Measurements from ENCODE around the gene NPHS2.

Gene NPHS2

DNA sequence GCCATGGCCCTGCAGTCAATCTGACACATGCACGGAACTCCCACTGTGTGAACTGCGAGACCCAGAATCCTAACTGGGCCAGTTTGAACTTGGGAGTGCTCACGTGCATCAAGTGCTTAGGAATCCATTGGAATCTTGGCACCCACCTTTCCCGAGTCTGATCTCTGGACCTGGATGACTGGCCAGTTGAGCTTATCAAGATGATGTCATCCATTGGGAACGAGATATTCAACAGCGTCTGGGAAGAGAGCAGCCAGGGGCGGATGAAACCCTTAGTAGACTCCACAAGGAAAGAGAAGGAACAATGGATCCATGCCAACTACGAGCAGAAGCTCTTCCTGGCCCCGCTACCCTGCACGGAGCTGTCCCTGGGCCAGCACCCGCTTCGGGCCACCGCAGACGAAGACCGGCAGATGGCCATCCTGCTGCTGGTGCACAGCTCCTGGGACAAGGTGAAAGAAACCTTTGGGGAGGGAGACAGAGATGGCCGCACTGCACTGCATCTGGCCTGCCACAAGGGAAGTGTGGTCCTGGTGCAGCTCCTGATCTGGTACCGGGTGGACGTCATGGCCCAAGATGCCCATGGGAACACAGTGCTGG, 12.8 kb upstream of the NPHS2 start:
- FAIRE-seq = no peak
- TF ChIP-seq PAX5 (IDR thresholded peaks at IDR 0.05; ENCODE audit: insufficient read depth, low read length, severe bottlenecking) (no peak), POLR2A (IDR thresholded peaks at IDR 0.05; ENCODE audit: low read depth, low read length) (no peak), POU2F2 (IDR thresholded peaks at IDR 0.05; ENCODE audit: low read depth, low read length) (no peak), POLR2AphosphoS5 (IDR thresholded peaks at IDR 0.05; ENCODE audit: low read depth, low read length) (no peak), SPI1 (IDR thresholded peaks at IDR 0.05; ENCODE audit: low read depth, low read length) (no peak), TAF1 (IDR thresholded peaks at IDR 0.05; ENCODE audit: low read depth, low read length) (no peak)
- no peak for DNase-seq (ENCODE audit: insufficient read length, low spot score)

GRCh38 chr1:179587336-179587735, 11.6 kb upstream of the NPHS2 start:
- TF ChIP-seq POLR2AphosphoS5 (IDR thresholded peaks at IDR 0.05; ENCODE audit: low read depth, low read length) (no peak), PAX5 (IDR thresholded peaks at IDR 0.05; ENCODE audit: insufficient read depth, low read length, severe bottlenecking) (no peak), POU2F2 (IDR thresholded peaks at IDR 0.05; ENCODE audit: low read depth, low read length) (no peak), SPI1 (IDR thresholded peaks at IDR 0.05; ENCODE audit: low read depth, low read length) (no peak), TAF1 (IDR thresholded peaks at IDR 0.05; ENCODE audit: low read depth, low read length) (no peak), POLR2A (IDR thresholded peaks at IDR 0.05; ENCODE audit: low read depth, low read length) (no peak)

DNA sequence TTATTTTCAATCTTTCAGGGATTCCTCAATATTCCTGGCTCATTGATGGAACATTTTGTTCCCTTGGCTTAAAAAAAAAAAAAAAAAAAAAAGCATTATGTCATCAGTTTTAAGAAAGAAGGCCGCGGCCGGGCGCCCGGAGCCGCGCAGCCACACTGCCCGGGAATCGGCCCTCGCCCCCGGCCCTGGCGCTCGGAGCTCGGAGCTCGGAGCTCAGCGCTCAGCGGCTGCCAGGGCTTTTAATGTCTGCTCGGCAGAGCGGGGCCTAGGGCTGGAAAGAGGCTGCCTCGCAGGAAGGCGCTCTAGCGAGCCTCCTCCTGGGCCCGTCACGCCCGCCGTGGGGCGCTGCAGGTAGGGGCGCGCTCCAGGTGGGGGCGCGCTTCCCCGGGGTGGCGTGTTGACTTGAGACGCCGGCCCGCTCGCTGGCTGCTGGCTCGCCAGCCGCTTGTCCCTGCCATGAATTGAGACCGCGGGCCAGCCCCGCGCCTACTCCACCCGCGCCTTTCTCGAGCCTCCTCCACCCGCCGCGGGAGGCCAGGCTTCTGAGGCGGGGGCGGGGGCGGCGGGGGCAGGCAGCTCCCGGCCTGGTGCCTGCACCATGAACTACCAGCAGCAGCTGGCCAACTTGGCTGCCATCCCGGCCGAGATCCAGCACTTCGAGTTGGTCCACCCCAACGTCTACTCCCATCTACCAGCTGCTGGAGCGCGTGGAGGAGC, 10.5 kb upstream of the NPHS2 start:
- FAIRE-seq = no peak
- TF ChIP-seq POLR2AphosphoS5 (IDR thresholded peaks at IDR 0.05; ENCODE audit: low read depth, low read length) = no peak
- no peak for TF ChIP-seq TAF1 (IDR thresholded peaks at IDR 0.05; ENCODE audit: low read depth, low read length)
- no peak for TF ChIP-seq POLR2A (IDR thresholded peaks at IDR 0.05; ENCODE audit: low read depth, low read length)
- TF ChIP-seq SPI1 (IDR thresholded peaks at IDR 0.05; ENCODE audit: low read depth, low read length) = no peak
- TF ChIP-seq PAX5 (IDR thresholded peaks at IDR 0.05; ENCODE audit: insufficient read depth, low read length, severe bottlenecking) = no peak
- TF ChIP-seq POU2F2 (IDR thresholded peaks at IDR 0.05; ENCODE audit: low read depth, low read length) = no peak
- no peak for DNase-seq (ENCODE audit: insufficient read length, low spot score)

More at GRCh38 chr1:179587336-179587735, 11.6 kb upstream of the NPHS2 start:
- FAIRE-seq (no peak), DNase-seq (ENCODE audit: insufficient read length, low spot score) (no peak)

DNA sequence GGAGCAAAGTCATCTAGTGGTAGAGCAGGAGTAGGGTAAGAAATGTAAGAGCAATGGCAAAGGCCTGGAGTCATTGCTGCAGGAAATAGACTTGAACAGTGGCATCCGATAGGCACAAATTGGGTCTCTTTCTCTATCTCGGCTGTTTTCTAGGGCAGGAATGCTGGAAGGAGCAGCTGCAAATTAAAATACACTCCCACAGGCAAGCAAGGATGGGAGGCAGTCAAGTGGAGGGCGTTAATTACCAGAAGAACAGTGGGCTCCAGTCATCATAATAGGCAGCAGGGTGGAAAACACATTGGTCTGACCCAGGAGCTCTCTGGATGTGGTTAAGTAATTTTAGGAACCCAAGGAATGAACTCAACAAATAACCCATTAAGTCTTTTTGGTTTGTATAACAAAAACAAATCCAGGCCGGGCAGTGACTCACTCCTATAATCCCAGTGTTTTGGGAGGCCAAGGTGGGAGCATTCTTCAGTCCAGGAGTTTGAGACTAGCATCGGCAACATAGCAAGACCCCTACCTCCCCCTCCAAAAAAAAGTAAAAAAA, 8.1 kb upstream of the NPHS2 start:
- FAIRE-seq = no peak
- DNase-seq (ENCODE audit: insufficient read length, low spot score) = no peak
- no peak for TF ChIP-seq TAF1 (IDR thresholded peaks at IDR 0.05; ENCODE audit: low read depth, low read length)
- TF ChIP-seq SPI1 (IDR thresholded peaks at IDR 0.05; ENCODE audit: low read depth, low read length) = no peak
- no peak for TF ChIP-seq PAX5 (IDR thresholded peaks at IDR 0.05; ENCODE audit: insufficient read depth, low read length, severe bottlenecking)
- TF ChIP-seq POLR2AphosphoS5 (IDR thresholded peaks at IDR 0.05; ENCODE audit: low read depth, low read length) = no peak
- TF ChIP-seq POU2F2 (IDR thresholded peaks at IDR 0.05; ENCODE audit: low read depth, low read length) = no peak
- TF ChIP-seq POLR2A (IDR thresholded peaks at IDR 0.05; ENCODE audit: low read depth, low read length) = no peak

- no peak for TF ChIP-seq POLR2A (IDR thresholded peaks at IDR 0.05; ENCODE audit: low read depth, low read length)
- TF ChIP-seq TAF1 (IDR thresholded peaks at IDR 0.05; ENCODE audit: low read depth, low read length) = no peak
- no peak for TF ChIP-seq PAX5 (IDR thresholded peaks at IDR 0.05; ENCODE audit: insufficient read depth, low read length, severe bottlenecking)
- TF ChIP-seq SPI1 (IDR thresholded peaks at IDR 0.05; ENCODE audit: low read depth, low read length) = no peak
- TF ChIP-seq POU2F2 (IDR thresholded peaks at IDR 0.05; ENCODE audit: low read depth, low read length) = no peak
- no peak for TF ChIP-seq POLR2AphosphoS5 (IDR thresholded peaks at IDR 0.05; ENCODE audit: low read depth, low read length)
- DNase-seq (ENCODE audit: insufficient read length, low spot score) (no peak), FAIRE-seq (no peak)
Observed at GRCh38 chr1:179576509-179576908, 761 bp upstream of the NPHS2 start.

- no peak for TF ChIP-seq TAF1 (IDR thresholded peaks at IDR 0.05; ENCODE audit: low read depth, low read length)
- no peak for TF ChIP-seq POLR2AphosphoS5 (IDR thresholded peaks at IDR 0.05; ENCODE audit: low read depth, low read length)
- TF ChIP-seq SPI1 (IDR thresholded peaks at IDR 0.05; ENCODE audit: low read depth, low read length) = no peak
- TF ChIP-seq POU2F2 (IDR thresholded peaks at IDR 0.05; ENCODE audit: low read depth, low read length) = no peak
- TF ChIP-seq POLR2A (IDR thresholded peaks at IDR 0.05; ENCODE audit: low read depth, low read length) = no peak
- TF ChIP-seq PAX5 (IDR thresholded peaks at IDR 0.05; ENCODE audit: insufficient read depth, low read length, severe bottlenecking) = no peak
- FAIRE-seq = no peak
- DNase-seq (ENCODE audit: insufficient read length, low spot score) = no peak
Observed at GRCh38 chr1:179558078-179558477, 17.7 kb downstream of the NPHS2 start.

- no peak for TF ChIP-seq POU2F2 (IDR thresholded peaks at IDR 0.05; ENCODE audit: low read depth, low read length)
- FAIRE-seq (no peak), DNase-seq (ENCODE audit: insufficient read length, low spot score) (no peak)
Observed at GRCh38 chr1:179554427-179554826, 21.3 kb downstream of the NPHS2 start.

GRCh38 chr1:179550746-179551682, 24.7 kb downstream of the NPHS2 start:
- FAIRE-seq (no peak), DNase-seq (ENCODE audit: insufficient read length, low spot score) (no peak)
- no peak for TF ChIP-seq POLR2A (IDR thresholded peaks at IDR 0.05; ENCODE audit: low read depth, low read length)
- TF ChIP-seq TAF1 (IDR thresholded peaks at IDR 0.05; ENCODE audit: low read depth, low read length) = no peak
- no peak for TF ChIP-seq POLR2AphosphoS5 (IDR thresholded peaks at IDR 0.05; ENCODE audit: low read depth, low read length)
- no peak for TF ChIP-seq PAX5 (IDR thresholded peaks at IDR 0.05; ENCODE audit: insufficient read depth, low read length, severe bottlenecking)
- TF ChIP-seq SPI1 (IDR thresholded peaks at IDR 0.05; ENCODE audit: low read depth, low read length) = no peak
- no peak for TF ChIP-seq POU2F2 (IDR thresholded peaks at IDR 0.05; ENCODE audit: low read depth, low read length)

GRCh38 chr1:179549368-179549700, 26.4 kb downstream of the NPHS2 start:
- FAIRE-seq = no peak
- TF ChIP-seq POLR2A (IDR thresholded peaks at IDR 0.05; ENCODE audit: low read depth, low read length) (no peak), SPI1 (IDR thresholded peaks at IDR 0.05; ENCODE audit: low read depth, low read length) (no peak), POU2F2 (IDR thresholded peaks at IDR 0.05; ENCODE audit: low read depth, low read length) (no peak)

More at GRCh38 chr1:179549368-179549700, 26.4 kb downstream of the NPHS2 start:
- no peak for DNase-seq (ENCODE audit: insufficient read length, low spot score)

Data from GM12891 (cell line).